Osteoblast (primary cell): ENCODE measurements around the gene LRRC8D. TPM values are rescaled to one million over a fixed set of nuclear protein-coding genes. Genes with fewer than 3 reads are reported as not detected.

Source experiments
- DNase-seq: peaks from one replicate; pipeline ENCODE4 v3.0.0; 2011; ENCODE audit warnings: low spot score, mixed read lengths; ENCODE audit not compliant: insufficient read length; ENCODE audit errors: missing footprints
- H2AFZ ChIP-seq: 2 replicates; pipeline ENCODE4 v1.6.0; 2011; ENCODE audit warnings: mild to moderate bottlenecking, low read length
- H3K27ac ChIP-seq: 2 replicates; pipeline ENCODE4 v1.5.1; 2011; ENCODE audit warnings: mild to moderate bottlenecking, low read depth, low read length, moderate library complexity
- H3K27me3 ChIP-seq: 2 replicates; pipeline ENCODE4 v1.6.0; 2012; ENCODE audit warnings: mild to moderate bottlenecking, control low read depth, inconsistent platforms, low read length, moderate library complexity; ENCODE audit not compliant: insufficient read depth
- H3K36me3 ChIP-seq: 2 replicates; pipeline ENCODE4 v1.5.1; 2011; ENCODE audit warnings: mild to moderate bottlenecking, low read length, control low read depth, moderate library complexity; ENCODE audit not compliant: insufficient read depth
- H3K4me1 ChIP-seq: 2 replicates; pipeline ENCODE4 v1.5.1; 2011; ENCODE audit warnings: mild to moderate bottlenecking, low read length, control low read depth, moderate library complexity; ENCODE audit not compliant: insufficient read depth
- H3K4me2 ChIP-seq: 2 replicates; pipeline ENCODE4 v1.6.0; 2011; ENCODE audit warnings: mild to moderate bottlenecking, low read length; ENCODE audit not compliant: insufficient read depth
- H3K4me3 ChIP-seq: fragments of 200-600 bp; sonication (generic); 3 replicates; pipeline ENCODE4 v1.5.1; 2012; ENCODE audit warnings: mild to moderate bottlenecking, low read length, inconsistent platforms; ENCODE audit not compliant: insufficient read depth
- H3K79me2 ChIP-seq: 2 replicates; pipeline ENCODE4 v1.6.0; 2012; ENCODE audit warnings: mild to moderate bottlenecking, low read length, control low read depth, inconsistent platforms; ENCODE audit not compliant: insufficient read depth
- H3K9me3 ChIP-seq: 2 replicates; pipeline ENCODE4 v1.5.1; 2011; ENCODE audit warnings: low read depth, low read length, control low read depth
- H4K20me1 ChIP-seq: 2 replicates; pipeline ENCODE4 v1.6.0; 2012; ENCODE audit warnings: mild to moderate bottlenecking, low read length, control low read depth; ENCODE audit not compliant: insufficient read depth
- total RNA-seq: library from RNA; depleted of rRNA; stranded (reverse); fragments of >200 nt; gene quantifications from 2 replicates; pipeline ENCODE4 v1.2.3, GENCODE V29; 2012
- TF ChIP-seq, protein P1 (sequence below): IDR thresholded peaks from 2 replicates; pipeline ENCODE4 v1.5.1; 2011; ENCODE audit warnings: mild to moderate bottlenecking, low read depth, low read length, moderate library complexity; ENCODE audit errors: extremely low read depth

Gene LRRC8D
- total RNA-seq, 1 donor = 30.4 TPM

DNA sequence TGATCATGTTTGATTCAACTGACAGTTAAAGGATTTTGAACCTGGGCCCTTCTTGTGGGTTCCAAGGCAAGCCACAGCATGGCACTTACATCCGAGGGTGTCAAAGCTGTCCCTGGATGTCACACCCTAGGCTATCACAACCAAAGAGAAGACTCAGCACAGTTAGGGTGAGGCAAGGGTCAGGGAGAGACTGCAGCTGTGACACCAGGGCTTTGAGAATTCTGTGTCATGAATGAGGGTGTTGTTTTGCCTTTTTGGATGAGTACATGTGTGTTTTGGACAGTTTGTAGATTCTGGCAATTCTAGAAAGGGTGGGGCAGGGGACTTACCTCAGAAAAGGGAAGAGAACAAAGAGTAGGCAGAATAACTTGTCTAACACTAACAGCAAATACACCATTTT is 136.3 kb downstream of the LRRC8D start:
- Histone ChIP-seq H3K4me3 (no peak overlapping the region), H3K27me3 (no peaks in the 10 kb centered on the region), H2AFZ (peak overlapping the region; percentile 91), H4K20me1 (no peaks in the 10 kb centered on the region), H3K9me3 (no peaks in the 10 kb centered on the region), H3K36me3 (no peaks in the 10 kb centered on the region), H3K27ac (no peak overlapping the region), H3K4me2 (peak overlapping the region; percentile 53), H3K4me1 (peaks cover 30% of the 10 kb centered on the region), H3K79me2 (no peaks in the 10 kb centered on the region)
- no peak for DNase-seq
- TF ChIP-seq, protein P1, sequence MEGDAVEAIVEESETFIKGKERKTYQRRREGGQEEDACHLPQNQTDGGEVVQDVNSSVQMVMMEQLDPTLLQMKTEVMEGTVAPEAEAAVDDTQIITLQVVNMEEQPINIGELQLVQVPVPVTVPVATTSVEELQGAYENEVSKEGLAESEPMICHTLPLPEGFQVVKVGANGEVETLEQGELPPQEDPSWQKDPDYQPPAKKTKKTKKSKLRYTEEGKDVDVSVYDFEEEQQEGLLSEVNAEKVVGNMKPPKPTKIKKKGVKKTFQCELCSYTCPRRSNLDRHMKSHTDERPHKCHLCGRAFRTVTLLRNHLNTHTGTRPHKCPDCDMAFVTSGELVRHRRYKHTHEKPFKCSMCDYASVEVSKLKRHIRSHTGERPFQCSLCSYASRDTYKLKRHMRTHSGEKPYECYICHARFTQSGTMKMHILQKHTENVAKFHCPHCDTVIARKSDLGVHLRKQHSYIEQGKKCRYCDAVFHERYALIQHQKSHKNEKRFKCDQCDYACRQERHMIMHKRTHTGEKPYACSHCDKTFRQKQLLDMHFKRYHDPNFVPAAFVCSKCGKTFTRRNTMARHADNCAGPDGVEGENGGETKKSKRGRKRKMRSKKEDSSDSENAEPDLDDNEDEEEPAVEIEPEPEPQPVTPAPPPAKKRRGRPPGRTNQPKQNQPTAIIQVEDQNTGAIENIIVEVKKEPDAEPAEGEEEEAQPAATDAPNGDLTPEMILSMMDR = no peak

DNA sequence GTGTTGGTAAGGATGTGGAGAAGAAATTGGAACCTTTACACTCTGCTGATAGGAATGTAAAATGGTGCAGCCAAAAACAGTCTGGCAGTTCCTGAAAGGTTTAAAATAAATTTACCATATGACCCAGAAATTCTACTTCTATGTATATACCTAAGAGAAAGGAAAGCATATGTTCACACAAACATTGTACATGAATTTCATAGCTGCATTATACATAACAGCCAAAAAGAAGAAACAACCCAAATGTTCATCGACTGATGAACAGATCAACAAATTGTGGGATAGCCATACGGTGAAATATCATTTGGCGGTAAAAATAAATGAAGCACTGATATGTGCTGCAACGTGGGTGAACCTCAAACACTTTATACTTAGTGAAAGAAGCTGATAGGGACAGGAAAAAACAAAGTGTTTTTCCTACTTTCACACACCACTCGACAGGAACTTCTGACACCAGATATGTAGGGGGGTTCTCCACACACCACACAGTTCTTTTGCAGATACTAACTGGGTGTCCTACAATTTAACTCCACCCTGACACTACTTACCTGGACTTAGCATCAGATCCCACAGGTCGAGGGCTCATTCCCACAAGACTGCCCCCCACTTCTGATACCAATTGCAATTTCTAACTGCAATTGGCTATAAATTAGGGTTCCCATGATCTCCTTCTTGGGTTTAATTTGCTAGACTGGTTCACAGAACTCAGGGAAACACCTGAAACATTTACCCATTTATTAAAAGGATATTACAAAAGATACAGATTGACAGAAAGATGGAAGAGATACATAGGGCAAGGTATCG is 138.2 kb downstream of the LRRC8D start:
- Histone ChIP-seq H3K4me2 (no peak overlapping the region), H3K79me2 (no peaks in the 10 kb centered on the region), H4K20me1 (no peaks in the 10 kb centered on the region), H3K4me1 (peaks cover 16% of the 10 kb centered on the region), H3K9me3 (no peaks in the 10 kb centered on the region), H2AFZ (no peak overlapping the region), H3K36me3 (no peaks in the 10 kb centered on the region), H3K4me3 (no peak overlapping the region), H3K27me3 (no peaks in the 10 kb centered on the region), H3K27ac (no peak overlapping the region)
- DNase-seq = no peak
- TF ChIP-seq, protein P1 = no peak

DNA sequence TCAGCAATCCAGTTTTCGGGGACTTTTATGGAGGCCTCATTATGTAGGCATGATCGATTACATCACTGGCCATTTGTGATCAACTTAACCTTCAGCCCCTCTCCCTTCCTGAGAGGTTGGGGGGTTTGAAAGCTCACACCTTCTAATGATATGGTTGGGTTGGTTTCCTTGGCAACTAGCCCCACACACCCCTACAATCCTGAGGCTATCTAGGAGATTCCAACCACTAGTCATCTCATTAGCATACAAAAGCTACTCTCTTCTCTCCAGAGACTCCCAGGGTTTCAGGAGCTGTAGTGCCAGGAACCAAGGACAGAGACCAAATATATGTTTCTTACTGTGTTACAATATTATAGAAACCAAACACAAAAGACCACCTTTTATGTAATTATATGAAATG is 138.9 kb downstream of the LRRC8D start:
- H2AFZ ChIP-seq = no peak overlapping the region
- no peaks in the 10 kb centered on the region for H3K9me3 ChIP-seq
- H3K27me3 ChIP-seq = no peaks in the 10 kb centered on the region
- no peak overlapping the region for H3K4me3 ChIP-seq
- no peaks in the 10 kb centered on the region for H4K20me1 ChIP-seq
- H3K79me2 ChIP-seq = no peaks in the 10 kb centered on the region
- H3K27ac ChIP-seq = no peak overlapping the region
- DNase-seq = no peak
- no peaks in the 10 kb centered on the region for H3K36me3 ChIP-seq
- TF ChIP-seq, protein P1 = no peak
- no peak overlapping the region for H3K4me2 ChIP-seq
- peaks cover 16% of the 10 kb centered on the region for H3K4me1 ChIP-seq

DNA sequence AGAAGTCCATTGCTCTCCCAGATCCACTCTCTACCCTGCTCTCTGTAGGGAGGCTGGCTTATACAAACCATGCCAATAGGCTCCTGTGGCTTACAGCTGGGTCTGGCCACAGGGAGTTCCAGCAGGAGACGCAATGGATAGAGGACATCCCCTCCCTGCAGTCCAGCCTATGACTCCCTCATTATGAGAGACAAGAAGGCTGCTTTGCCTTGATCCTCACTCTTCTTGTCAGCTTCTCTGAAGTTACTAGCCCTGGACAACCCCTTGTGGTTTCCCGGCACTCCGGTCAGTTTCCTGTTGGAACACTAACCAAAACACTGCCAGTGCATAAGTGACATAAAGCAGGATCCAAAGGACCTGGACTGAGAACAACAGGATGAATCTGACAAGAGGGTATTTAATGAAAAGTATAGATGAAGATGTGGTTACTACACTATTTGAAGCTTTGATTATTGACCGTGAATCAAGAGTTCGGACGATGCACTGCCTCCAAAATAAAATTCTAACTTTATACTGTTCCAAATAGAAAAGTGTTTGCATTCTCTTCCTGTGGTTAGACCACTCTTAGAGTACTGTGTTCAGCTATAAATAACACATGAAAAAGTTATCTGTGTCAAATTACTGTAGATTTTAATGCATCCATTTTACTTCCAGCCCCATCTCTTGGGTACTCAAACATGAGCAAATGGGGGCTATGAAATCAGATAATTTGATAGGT is 141.4 kb downstream of the LRRC8D start:
- TF ChIP-seq, protein P1 = no peak
- H3K27me3 ChIP-seq = no peaks in the 10 kb centered on the region
- H3K9me3 ChIP-seq = no peaks in the 10 kb centered on the region
- no peaks in the 10 kb centered on the region for H4K20me1 ChIP-seq
- H3K36me3 ChIP-seq = no peaks in the 10 kb centered on the region
- H3K4me2 ChIP-seq = peak overlapping the region; percentile 18
- DNase-seq = no peak
- H3K27ac ChIP-seq = no peak overlapping the region
- peak overlapping the region; percentile 44 for H2AFZ ChIP-seq
- H3K4me3 ChIP-seq = peak overlapping the region; percentile 3
- peaks cover 13% of the 10 kb centered on the region for H3K4me1 ChIP-seq
- H3K79me2 ChIP-seq = no peaks in the 10 kb centered on the region
